Caco-2 (cell line): Measurements from ENCODE around the gene PAXX. TPM values are rescaled to one million over a fixed set of nuclear protein-coding genes. Genes with fewer than 3 reads are reported as not detected.
"Not testable (repeated sequence)": the region's sequence is repeated elsewhere in the genome, so short reads cannot be mapped to it uniquely, and the experiment has no call there.

Experiments used
- BruUV-seq: library from RNA; stranded (reverse); fragments of 400-500 nt; replicated peaks from 2 replicates; lab custom pipeline; 2021; lab: Mats Ljungman, UMichigan
- CTCF ChIA-PET: fragments of 300-600 bp; sonication (Branson Sonifier 250); formaldehyde crosslinking; loops from one replicate; lab custom pipeline; 2022; ENCODE audit warnings: antibody characterized with exemption; lab: Charles Lee
- POLR2A ChIA-PET: fragments of 300-600 bp; sonication (Branson Sonifier 250); formaldehyde crosslinking; loops from one replicate; lab custom pipeline; 2022; ENCODE audit warnings: antibody characterized with exemption; lab: Charles Lee
- DNase-seq, 2 experiments: peaks; one replicate each; pipeline versions ENCODE4 v3.0.0 to v3.0.0-alpha.2; 2020 to 2022
- H3K27me3 ChIP-seq: replicated peaks from 2 replicates; pipeline ENCODE4 v1.6.0; 2011; ENCODE audit warnings: low read length; ENCODE audit not compliant: control insufficient read depth, insufficient read depth
- H3K36me3 ChIP-seq: 2 replicates; pipeline ENCODE4 v1.5.1; 2011; ENCODE audit warnings: low read length; ENCODE audit not compliant: control insufficient read depth, insufficient read depth
- H3K4me1 ChIP-seq: fragments of 250-450 bp; sonication (Bioruptor Pico); 2 replicates; pipeline ENCODE4 v1.5.1; 2020; ENCODE audit warnings: mild to moderate bottlenecking
- H3K4me3 ChIP-seq: 2 replicates; pipeline ENCODE4 v1.5.1; 2011; ENCODE audit warnings: low read depth, mild to moderate bottlenecking, control low read depth, low read length
- H3K9me3 ChIP-seq: fragments of 250-450 bp; sonication (Bioruptor Pico); 2 replicates; pipeline ENCODE4 v1.5.1; 2020; ENCODE audit warnings: mild to moderate bottlenecking, moderate library complexity
- H3K27ac Mint-ChIP-seq: one replicate; pipeline ENCODE4 v1.8.0; 2022; ENCODE audit warnings: mixed read lengths; ENCODE audit not compliant: unreplicated experiment
- H3K27me3 Mint-ChIP-seq: one replicate; pipeline ENCODE4 v1.8.0; 2022; ENCODE audit warnings: mixed read lengths; ENCODE audit not compliant: insufficient read depth, unreplicated experiment
- H3K36me3 Mint-ChIP-seq: one replicate; pipeline ENCODE4 v1.8.0; 2022; ENCODE audit warnings: mild to moderate bottlenecking, mixed read lengths; ENCODE audit not compliant: insufficient read depth, unreplicated experiment
- H3K4me1 Mint-ChIP-seq: one replicate; pipeline ENCODE4 v1.8.0; 2022; ENCODE audit warnings: low read depth, mixed read lengths; ENCODE audit not compliant: unreplicated experiment
- H3K4me3 Mint-ChIP-seq: one replicate; pipeline ENCODE4 v1.8.0; 2022; ENCODE audit warnings: mild to moderate bottlenecking, moderate library complexity, mixed read lengths; ENCODE audit not compliant: unreplicated experiment
- H3K9me3 Mint-ChIP-seq: one replicate; pipeline ENCODE4 v1.8.0; 2022; ENCODE audit warnings: mixed read lengths; ENCODE audit not compliant: unreplicated experiment
- intact Hi-C: fragments of 100-400 bp; cut with micrococcal nuclease; formaldehyde crosslinking; loops from one replicate; pipeline ENCODE4 v1.10.0; 2022; ENCODE audit not compliant: unreplicated experiment
- total RNA-seq: library from RNA; stranded (reverse); gene quantifications from 2 replicates; pipeline ENCODE4 v1.2.3, GENCODE V29; 2022
- TF ChIP-seq, protein P1 (sequence below), 2 experiments: fragments of 200-600 bp in 1 of 2; IDR thresholded peaks; 1 replicate in 1 of 2; 2 replicates in 1 of 2; pipeline versions ENCODE4 v1.5.1 to v1.8.0; 2011 to 2022; ENCODE audit warnings: antibody characterized with exemption in 1 of 2, control low read depth in 1 of 2, inconsistent platforms in 1 of 2, low read depth in 1 of 2, low read length in 1 of 2, mild to moderate bottlenecking in 1 of 2, moderate library complexity in 1 of 2; ENCODE audit not compliant: insufficient read depth in 1 of 2, severe bottlenecking in 1 of 2, unreplicated experiment in 1 of 2

PAXX gene
- total RNA-seq, 1 experiment from 2014 or later, result 66.2 TPM

DNA sequence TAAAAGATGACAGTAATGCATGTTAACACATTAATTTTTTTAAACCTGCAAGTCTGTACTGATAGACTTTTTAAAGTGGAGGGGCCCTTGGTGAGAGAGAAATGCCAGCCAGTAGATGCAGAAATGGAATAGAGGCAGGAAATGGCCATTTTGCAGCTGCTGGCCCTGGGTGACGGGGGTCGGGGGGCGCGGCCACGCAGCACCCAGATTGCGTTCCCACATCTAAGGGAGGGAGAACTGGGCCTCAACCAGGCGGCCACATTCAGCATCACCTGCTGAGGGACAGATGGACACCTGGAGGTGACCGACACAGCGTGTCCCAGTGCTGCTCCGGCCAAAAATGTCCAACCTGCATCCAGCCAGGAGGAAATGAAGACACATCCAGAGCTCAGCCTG, 10.4 kb downstream of the PAXX start:
- no peaks in the 10 kb centered on the region for H3K9me3 ChIP-seq
- intact Hi-C loops, result no loop called here
- H3K36me3 ChIP-seq, result no peaks in the 10 kb centered on the region
- TF ChIP-seq, protein P1, sequence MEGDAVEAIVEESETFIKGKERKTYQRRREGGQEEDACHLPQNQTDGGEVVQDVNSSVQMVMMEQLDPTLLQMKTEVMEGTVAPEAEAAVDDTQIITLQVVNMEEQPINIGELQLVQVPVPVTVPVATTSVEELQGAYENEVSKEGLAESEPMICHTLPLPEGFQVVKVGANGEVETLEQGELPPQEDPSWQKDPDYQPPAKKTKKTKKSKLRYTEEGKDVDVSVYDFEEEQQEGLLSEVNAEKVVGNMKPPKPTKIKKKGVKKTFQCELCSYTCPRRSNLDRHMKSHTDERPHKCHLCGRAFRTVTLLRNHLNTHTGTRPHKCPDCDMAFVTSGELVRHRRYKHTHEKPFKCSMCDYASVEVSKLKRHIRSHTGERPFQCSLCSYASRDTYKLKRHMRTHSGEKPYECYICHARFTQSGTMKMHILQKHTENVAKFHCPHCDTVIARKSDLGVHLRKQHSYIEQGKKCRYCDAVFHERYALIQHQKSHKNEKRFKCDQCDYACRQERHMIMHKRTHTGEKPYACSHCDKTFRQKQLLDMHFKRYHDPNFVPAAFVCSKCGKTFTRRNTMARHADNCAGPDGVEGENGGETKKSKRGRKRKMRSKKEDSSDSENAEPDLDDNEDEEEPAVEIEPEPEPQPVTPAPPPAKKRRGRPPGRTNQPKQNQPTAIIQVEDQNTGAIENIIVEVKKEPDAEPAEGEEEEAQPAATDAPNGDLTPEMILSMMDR (IDR thresholded peaks at IDR 0.05; ENCODE audit: insufficient read depth in 1 of 2, low read depth in 1 of 2, low read length in 1 of 2, severe bottlenecking in 1 of 2, unreplicated experiment in 1 of 2), result no peak
- no TSS peak for BruUV-seq
- Mint-ChIP-seq H3K4me3 (no peak overlapping the region), H3K27me3 (no peaks in the 10 kb centered on the region), H3K9me3 (no peaks in the 10 kb centered on the region), H3K27ac (no peak overlapping the region), H3K36me3 (peaks cover 11% of the 10 kb centered on the region), H3K4me1 (peaks cover 8% of the 10 kb centered on the region)
- H3K4me1 ChIP-seq, result peaks cover 5% of the 10 kb centered on the region; the same call in 1 of the 2 replicates
- POLR2A ChIA-PET, result no interaction called here
- no peak overlapping the region for H3K4me3 ChIP-seq
- CTCF ChIA-PET, result interaction anchor here (0.8 kb wide), 1 partner anchor 27 kb away, joined by 3 read pairs; no protein-coding TSS in a partner anchor
- H3K27me3 ChIP-seq, result no peaks in the 10 kb centered on the region
- no peak for DNase-seq

DNA sequence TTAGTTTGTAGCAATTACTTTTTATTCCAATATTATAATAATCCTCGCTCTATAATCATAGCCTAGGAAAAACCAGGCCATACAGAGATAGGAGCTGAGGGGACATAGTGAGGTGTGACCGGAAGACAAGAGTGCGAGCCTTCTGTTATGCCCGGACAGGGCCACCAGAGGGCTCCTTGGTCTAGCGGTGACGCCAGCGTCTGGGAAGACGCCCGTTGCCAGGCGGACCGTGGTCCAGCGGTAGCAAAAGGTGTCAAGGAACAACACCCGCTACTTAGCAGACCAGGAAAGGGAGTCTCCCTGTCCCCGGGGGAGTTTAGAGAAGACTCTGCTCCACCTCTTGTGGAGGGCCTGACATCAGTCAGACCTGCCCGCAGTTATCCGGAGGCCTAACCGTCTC, 12.1 kb downstream of the PAXX start:
- H3K4me1 Mint-ChIP-seq, H3K9me3 Mint-ChIP-seq, H3K4me3 Mint-ChIP-seq, H3K36me3 Mint-ChIP-seq, H3K9me3 ChIP-seq, H3K4me3 ChIP-seq, H3K27me3 Mint-ChIP-seq, H3K4me1 ChIP-seq, intact Hi-C loops, H3K27ac Mint-ChIP-seq, H3K36me3 ChIP-seq, H3K27me3 ChIP-seq, BruUV-seq, POLR2A ChIA-PET: not testable (repeated sequence)
- TF ChIP-seq, protein P1 (IDR thresholded peaks at IDR 0.05; ENCODE audit: insufficient read depth in 1 of 2, low read depth in 1 of 2, low read length in 1 of 2, severe bottlenecking in 1 of 2, unreplicated experiment in 1 of 2), result peak in 1 of 2 experiments; percentile 12
- CTCF ChIA-PET, result interaction anchor here (0.8 to 2.1 kb wide), 2 partner anchors 25 to 31 kb away, joined by 3 to 6 read pairs; no protein-coding TSS in a partner anchor
- DNase-seq, result peak in 1 of 2 experiments; percentile 42

DNA sequence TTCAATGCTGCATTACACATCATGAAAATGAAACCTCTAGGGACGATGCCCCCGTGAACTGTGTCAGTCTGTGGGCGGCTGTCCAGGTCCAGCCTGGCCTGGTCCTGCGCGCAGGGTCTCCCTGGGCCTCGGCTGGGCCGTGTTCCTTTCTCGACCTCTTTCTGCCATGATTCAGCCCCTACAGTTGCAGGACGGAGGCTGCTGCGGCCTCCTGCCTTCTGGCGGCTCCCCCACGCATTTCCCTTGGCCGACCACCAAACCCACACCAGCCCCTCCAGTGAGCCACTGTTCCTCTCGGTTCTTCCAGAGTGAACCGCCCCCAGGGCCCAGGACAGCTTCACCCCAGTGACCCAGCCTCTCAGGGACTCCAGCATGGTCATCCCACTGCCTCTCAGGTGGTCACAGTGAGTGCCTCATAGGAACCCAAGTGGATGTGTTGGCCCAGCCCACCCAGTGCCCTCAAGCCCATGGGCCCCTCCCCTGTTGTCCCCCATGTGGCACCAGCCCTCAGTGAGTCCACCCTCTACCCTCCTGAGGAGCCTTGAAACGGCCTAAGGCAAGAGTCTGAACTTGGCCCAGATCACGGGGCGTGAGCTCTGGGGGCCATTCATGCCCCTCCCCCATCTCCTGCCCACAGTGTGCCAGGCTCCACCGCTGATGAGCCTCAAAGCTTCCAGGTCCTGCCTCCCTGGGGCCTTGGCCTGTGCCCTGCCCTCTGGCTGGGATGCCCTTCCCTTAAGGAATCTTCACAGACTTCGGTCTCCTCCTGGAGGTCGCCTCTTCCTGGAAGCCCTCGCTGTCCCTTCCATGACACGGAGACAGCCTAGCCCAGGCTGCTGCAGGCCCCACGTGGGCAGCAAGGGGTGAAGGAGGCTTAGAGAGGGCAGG, 14.1 kb downstream of the PAXX start:
- no peaks in the 10 kb centered on the region for H3K4me1 Mint-ChIP-seq
- Histone ChIP-seq H3K4me3 (no peak overlapping the region), H3K27me3 (no peaks in the 10 kb centered on the region), H3K9me3 (no peaks in the 10 kb centered on the region), H3K4me1 (no peaks in the 10 kb centered on the region), H3K36me3 (no peaks in the 10 kb centered on the region)
- TF ChIP-seq, protein P1 (IDR thresholded peaks at IDR 0.05; ENCODE audit: insufficient read depth in 1 of 2, low read depth in 1 of 2, low read length in 1 of 2, severe bottlenecking in 1 of 2, unreplicated experiment in 1 of 2), result no peak
- no peak overlapping the region for H3K4me3 Mint-ChIP-seq
- DNase-seq, result no peak
- intact Hi-C loops, result no loop called here
- H3K36me3 Mint-ChIP-seq, result no peaks in the 10 kb centered on the region
- H3K9me3 Mint-ChIP-seq, result no peaks in the 10 kb centered on the region
- CTCF ChIA-PET, result interaction anchor here (1.0 to 2.1 kb wide), 2 partner anchors 23 to 40 kb away, joined by 3 to 6 read pairs; partner anchors contain the start of gene NPDC1
- no peak overlapping the region for H3K27ac Mint-ChIP-seq
- H3K27me3 Mint-ChIP-seq, result no peaks in the 10 kb centered on the region
- POLR2A ChIA-PET, result no interaction called here
- no TSS peak for BruUV-seq
